MM.1S (cell line): ENCODE measurements around the gene AP2A2.

Experiments
- EZH2 ChIP-seq: fragments of 300-600 bp; sonication (generic); optimal IDR thresholded peaks from 2 replicates; pipeline ENCODE3; 2017; ENCODE audit warnings: low read depth, mild to moderate bottlenecking, antibody characterized with exemption, low read length, mixed read lengths
- TF ChIP-seq, protein P1 (sequence below): fragments of 300-600 bp; sonication (generic); IDR thresholded peaks from 2 replicates; pipeline ENCODE4 v1.5.1; 2016; ENCODE audit warnings: antibody characterized with exemption, low read length, mixed read lengths

DNA sequence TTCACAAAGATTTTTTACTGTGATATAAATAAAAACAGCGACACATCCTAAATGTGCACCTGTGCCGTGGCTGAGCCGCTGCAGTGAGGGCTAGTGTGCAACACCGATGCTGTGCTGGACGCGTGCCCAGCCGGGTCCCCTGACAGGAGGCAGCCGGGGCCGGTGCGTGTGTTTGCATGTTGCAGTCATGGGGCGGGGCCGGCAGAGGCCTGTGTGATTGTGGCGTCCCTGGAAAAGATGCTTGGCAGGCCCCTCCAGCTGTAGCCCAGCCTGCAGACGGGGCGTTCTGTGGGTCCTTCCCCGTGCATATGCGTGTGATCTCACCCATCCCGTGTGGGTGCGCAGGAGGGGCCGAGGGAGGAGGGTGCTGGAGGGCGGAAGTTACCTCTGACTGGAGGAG is 80.3 kb downstream of the AP2A2 start:
- TF ChIP-seq, protein P1, sequence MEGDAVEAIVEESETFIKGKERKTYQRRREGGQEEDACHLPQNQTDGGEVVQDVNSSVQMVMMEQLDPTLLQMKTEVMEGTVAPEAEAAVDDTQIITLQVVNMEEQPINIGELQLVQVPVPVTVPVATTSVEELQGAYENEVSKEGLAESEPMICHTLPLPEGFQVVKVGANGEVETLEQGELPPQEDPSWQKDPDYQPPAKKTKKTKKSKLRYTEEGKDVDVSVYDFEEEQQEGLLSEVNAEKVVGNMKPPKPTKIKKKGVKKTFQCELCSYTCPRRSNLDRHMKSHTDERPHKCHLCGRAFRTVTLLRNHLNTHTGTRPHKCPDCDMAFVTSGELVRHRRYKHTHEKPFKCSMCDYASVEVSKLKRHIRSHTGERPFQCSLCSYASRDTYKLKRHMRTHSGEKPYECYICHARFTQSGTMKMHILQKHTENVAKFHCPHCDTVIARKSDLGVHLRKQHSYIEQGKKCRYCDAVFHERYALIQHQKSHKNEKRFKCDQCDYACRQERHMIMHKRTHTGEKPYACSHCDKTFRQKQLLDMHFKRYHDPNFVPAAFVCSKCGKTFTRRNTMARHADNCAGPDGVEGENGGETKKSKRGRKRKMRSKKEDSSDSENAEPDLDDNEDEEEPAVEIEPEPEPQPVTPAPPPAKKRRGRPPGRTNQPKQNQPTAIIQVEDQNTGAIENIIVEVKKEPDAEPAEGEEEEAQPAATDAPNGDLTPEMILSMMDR, result no peak
- no peak for TF ChIP-seq EZH2
